Inflammatory macrophage treated with lipopolysaccharide for 1 hour (primary cell): ENCODE results near the gene CSMD2.

Experiments used
- DNase-seq, 2 donors: peaks; one replicate each; pipeline ENCODE4 v3.0.0-alpha.2; 2020 to 2022

The CSMD2 gene

GRCh38 chr1:33844166-33844565 is 320.9 kb downstream of the CSMD2 start:
- no peak for DNase-seq

- DNase-seq = no peak
Observed at GRCh38 chr1:33842348-33842747, 322.7 kb downstream of the CSMD2 start.

GRCh38 chr1:33841494-33841893 is 323.5 kb downstream of the CSMD2 start:
- DNase-seq = no peak

- DNase-seq = no peak
Observed at GRCh38 chr1:33837635-33838034, 327.4 kb downstream of the CSMD2 start.

- no peak for DNase-seq
Observed at GRCh38 chr1:33836911-33837310, 328.1 kb downstream of the CSMD2 start.

- DNase-seq = no peak
Observed at GRCh38 chr1:33828654-33829053, 336.4 kb downstream of the CSMD2 start.

- DNase-seq = no peak
Observed at GRCh38 chr1:33828059-33828458, 337.0 kb downstream of the CSMD2 start.

GRCh38 chr1:33826711-33827110 is 338.3 kb downstream of the CSMD2 start:
- DNase-seq = no peak

GRCh38 chr1:33826311-33826710 is 338.7 kb downstream of the CSMD2 start:
- no peak for DNase-seq

- DNase-seq = no peak
Observed at GRCh38 chr1:33825506-33825905, 339.5 kb downstream of the CSMD2 start.

- no peak for DNase-seq
Observed at GRCh38 chr1:33824971-33825370, 340.1 kb downstream of the CSMD2 start.

- DNase-seq = no peak
Observed at GRCh38 chr1:33824321-33824720, 340.7 kb downstream of the CSMD2 start.

GRCh38 chr1:33823830-33824229 is 341.2 kb downstream of the CSMD2 start:
- no peak for DNase-seq

GRCh38 chr1:33823401-33823800 is 341.6 kb downstream of the CSMD2 start:
- DNase-seq = no peak

- no peak for DNase-seq
Observed at GRCh38 chr1:33822396-33822795, 342.6 kb downstream of the CSMD2 start.

GRCh38 chr1:33821291-33821690 is 343.7 kb downstream of the CSMD2 start:
- DNase-seq = no peak

- DNase-seq = no peak
Observed at GRCh38 chr1:33820804-33821203, 344.2 kb downstream of the CSMD2 start.

GRCh38 chr1:33819913-33820311 is 345.1 kb downstream of the CSMD2 start:
- DNase-seq = no peak

GRCh38 chr1:33819290-33819912 is 345.6 kb downstream of the CSMD2 start:
- no peak for DNase-seq

GRCh38 chr1:33818071-33818470 is 347.0 kb downstream of the CSMD2 start:
- DNase-seq = no peak

- no peak for DNase-seq
Observed at GRCh38 chr1:33815061-33815460, 350.0 kb downstream of the CSMD2 start.

- no peak for DNase-seq
Observed at GRCh38 chr1:33814166-33814565, 350.9 kb downstream of the CSMD2 start.

- no peak for DNase-seq
Observed at GRCh38 chr1:33810571-33810970, 354.5 kb downstream of the CSMD2 start.

- DNase-seq = no peak
Observed at GRCh38 chr1:33805988-33806387, 359.0 kb downstream of the CSMD2 start.

GRCh38 chr1:33802268-33802667 is 362.8 kb downstream of the CSMD2 start:
- no peak for DNase-seq

GRCh38 chr1:33797849-33798248 is 367.2 kb downstream of the CSMD2 start:
- DNase-seq = no peak
